Measurements from ENCODE around the gene TMEM54. TPM values are rescaled to one million over a fixed set of nuclear protein-coding genes. Genes with fewer than 3 reads are reported as not detected.

Gene TMEM54
- total and polyA plus RNA-seq, 9 of the 15 experiments (the other 6 are each of a cell fraction or from before 2014, with no cell fraction given) = 1.00 to 16.2 (median 8.2) TPM

- Histone ChIP-seq H3K4me1 (replicated peaks in 1 of 2; ENCODE audit: control insufficient read depth in 2 of 2, insufficient read depth in 2 of 2, low read length in 2 of 2) (peaks cover 0 to 3% of the 10 kb centered on the region in 2 experiments; a peak in 2 of 5 replicates), H3K36me3 (ENCODE audit: control insufficient read depth, insufficient read depth, low read length) (peaks cover 37% of the 10 kb centered on the region), H3K27me3 (ENCODE audit: control insufficient read depth in 2 of 2, insufficient read depth in 2 of 2, low read length in 2 of 2) (no peaks in the 10 kb centered on the region), H3K9me1 (ENCODE audit: control insufficient read depth, insufficient read depth, low read length) (no peaks in the 10 kb centered on the region), H4K20me1 (replicated peaks; ENCODE audit: control insufficient read depth, insufficient read depth, low read length) (no peaks in the 10 kb centered on the region), H3K27ac (ENCODE audit: extremely low read depth, low read depth, low read length) (no peak overlapping the region), H3K9me3 (replicated peaks; ENCODE audit: control insufficient read depth, insufficient read depth, low read depth, low read length) (no peaks in the 10 kb centered on the region), H2AFZ (ENCODE audit: low read depth, low read length) (no peak overlapping the region), H3K79me2 (ENCODE audit: control insufficient read depth, insufficient read depth, low read length) (no peaks in the 10 kb centered on the region), H3K9ac (ENCODE audit: insufficient read depth in 1 of 2, low read depth in 2 of 2, low read length in 2 of 2) (no peak overlapping the region), H3K4me2 (ENCODE audit: insufficient read depth, low read length) (no peak overlapping the region), H3K4me3 (no peak overlapping the region)
- in situ Hi-C loops (cut with MboI) (no loop called here), intact Hi-C loops (cut with micrococcal nuclease) (no loop called here)
- no TSS peak for BruUV-seq (replicated peaks)
- ChIA-PET CTCF (ENCODE audit: low intra/inter-chr PET ratio) (no interaction called here), POLR2A (interaction anchor here (0.5 to 1.5 kb wide), 6 partner anchors 8 to 28 kb away, joined by 3 to 7 read pairs (median 4); no protein-coding TSS in a partner anchor)
- ATAC-seq (no peak), DNase-seq (ENCODE audit: extremely low read depth in 1 of 4, low spot score in 3 of 4) (no peak), FAIRE-seq (no peak)
- WGBS (ENCODE audit: insufficient coverage, low coverage, missing lambda C conversion rate) = 62% methylated on average over 1 of the region's 1 CpG
- TF ChIP-seq CLOCK (CRISPR knock-in tag; IDR thresholded peaks at IDR 0.05; ENCODE audit: borderline replicate concordance) (no peak), BACH1 (tag; IDR thresholded peaks at IDR 0.05) (no peak), ZNF707 (CRISPR knock-in tag; conservative IDR thresholded peaks at IDR 0.05) (no peak), ARNT (IDR thresholded peaks at IDR 0.05) (no peak), TRIM25 (IDR thresholded peaks at IDR 0.05; ENCODE audit: borderline replicate concordance) (no peak), ZBTB11 (CRISPR knock-in tag; IDR thresholded peaks at IDR 0.05) (no peak), HCFC1 (IDR thresholded peaks at IDR 0.05; ENCODE audit: low read depth, low read length) (no peak), CHD2 (IDR thresholded peaks at IDR 0.05; ENCODE audit: low read depth, low read length) (no peak), ZNF212 (CRISPR knock-in tag; IDR thresholded peaks at IDR 0.05) (no peak), ZNF445 (CRISPR knock-in tag; IDR thresholded peaks at IDR 0.05; ENCODE audit: low read depth) (no peak), TSC22D4 (tag; IDR thresholded peaks at IDR 0.05) (no peak), POLR2B (IDR thresholded peaks at IDR 0.05; ENCODE audit: low read depth, partially characterized antibody) (no peak), L3MBTL2 (IDR thresholded peaks at IDR 0.05) (no peak), BCOR (IDR thresholded peaks at IDR 0.05) (no peak), TFAP4 (CRISPR knock-in tag; IDR thresholded peaks at IDR 0.05; ENCODE audit: borderline replicate concordance) (no peak)
Observed at GRCh38 chr1:32948390-32948722, 47.2 kb upstream of the TMEM54 start.

Measured in K562 (cell line).